ENCODE measurements around the gene LAGE3. TPM values are rescaled to one million over a fixed set of nuclear protein-coding genes. Genes with fewer than 3 reads are reported as not detected.
A peak's percentile ranks its signal among the peaks of the same experiment; 100 is the strongest.

The LAGE3 gene
- total and polyA plus RNA-seq, 2 donors from 2014 or later: 10.0 to 29.0 TPM

DNA sequence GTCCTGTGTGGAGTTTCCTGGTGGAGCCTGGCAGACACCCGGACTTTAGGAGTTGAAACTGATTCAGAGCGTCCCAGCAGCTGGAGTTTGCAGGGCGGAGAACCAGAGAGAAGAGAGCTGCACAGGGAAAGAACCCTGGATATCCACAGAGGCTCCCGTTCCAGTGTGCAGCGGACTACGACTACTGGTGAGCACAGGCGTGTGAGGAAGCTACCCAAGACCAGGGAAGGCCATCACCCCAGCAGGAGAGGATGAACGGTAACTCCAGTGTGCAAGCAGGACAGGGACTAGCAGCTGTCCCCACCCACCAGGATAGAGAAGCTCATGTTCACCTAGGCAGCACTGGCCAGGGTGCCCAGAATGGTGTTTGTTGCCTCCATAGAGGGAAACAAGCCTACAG is 2.3 kb downstream of the LAGE3 start:
- no peaks in the 10 kb centered on the region for H3K27me3 ChIP-seq (ENCODE audit: control insufficient read depth, insufficient read depth, low read length)
- no peaks in the 10 kb centered on the region for H3K36me3 ChIP-seq (ENCODE audit: control insufficient read depth in 2 of 3, insufficient read depth in 3 of 3, low read length in 3 of 3)
- H3K27ac ChIP-seq (ENCODE audit: low read depth in 2 of 2, low read length in 2 of 2): no peak overlapping the region
- peak in 1 of 5 donors; percentile 54 for DNase-seq
- intact Hi-C loops (cut with DNase I): no loop called here
- no peak overlapping the region for H3K9ac ChIP-seq (ENCODE audit: low read length in 3 of 3)
- FAIRE-seq: no peak
- H3K4me3 ChIP-seq (ENCODE audit: low read length in 3 of 3): no peak overlapping the region
- TF ChIP-seq, protein P1, sequence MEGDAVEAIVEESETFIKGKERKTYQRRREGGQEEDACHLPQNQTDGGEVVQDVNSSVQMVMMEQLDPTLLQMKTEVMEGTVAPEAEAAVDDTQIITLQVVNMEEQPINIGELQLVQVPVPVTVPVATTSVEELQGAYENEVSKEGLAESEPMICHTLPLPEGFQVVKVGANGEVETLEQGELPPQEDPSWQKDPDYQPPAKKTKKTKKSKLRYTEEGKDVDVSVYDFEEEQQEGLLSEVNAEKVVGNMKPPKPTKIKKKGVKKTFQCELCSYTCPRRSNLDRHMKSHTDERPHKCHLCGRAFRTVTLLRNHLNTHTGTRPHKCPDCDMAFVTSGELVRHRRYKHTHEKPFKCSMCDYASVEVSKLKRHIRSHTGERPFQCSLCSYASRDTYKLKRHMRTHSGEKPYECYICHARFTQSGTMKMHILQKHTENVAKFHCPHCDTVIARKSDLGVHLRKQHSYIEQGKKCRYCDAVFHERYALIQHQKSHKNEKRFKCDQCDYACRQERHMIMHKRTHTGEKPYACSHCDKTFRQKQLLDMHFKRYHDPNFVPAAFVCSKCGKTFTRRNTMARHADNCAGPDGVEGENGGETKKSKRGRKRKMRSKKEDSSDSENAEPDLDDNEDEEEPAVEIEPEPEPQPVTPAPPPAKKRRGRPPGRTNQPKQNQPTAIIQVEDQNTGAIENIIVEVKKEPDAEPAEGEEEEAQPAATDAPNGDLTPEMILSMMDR (IDR thresholded peaks at IDR 0.05; ENCODE audit: borderline replicate concordance, extremely low read depth, insufficient read depth): no peak
- no peaks in the 10 kb centered on the region for H3K9me3 ChIP-seq (ENCODE audit: control insufficient read depth in 2 of 3, insufficient read depth in 1 of 3, low read length in 3 of 3)
- peaks cover 0 to 4% (median 0%) of the 10 kb centered on the region in 3 donors for H3K4me1 ChIP-seq (ENCODE audit: control insufficient read depth in 2 of 3, insufficient read depth in 2 of 3, low read depth in 1 of 3, low read length in 3 of 3)

GRCh38 chrX:154473683-154474082 is 5.4 kb downstream of the LAGE3 start:
- FAIRE-seq (no peak), DNase-seq (peak in 1 of 5 donors; percentile 16)
- no peak overlapping the region for H3K4me3 ChIP-seq (ENCODE audit: low read length in 3 of 3)
- intact Hi-C loops (cut with DNase I): no loop called here
- TF ChIP-seq, protein P1 (IDR thresholded peaks at IDR 0.05; ENCODE audit: borderline replicate concordance, extremely low read depth, insufficient read depth): no peak
- H3K36me3 ChIP-seq (ENCODE audit: control insufficient read depth in 2 of 3, insufficient read depth in 3 of 3, low read length in 3 of 3): no peaks in the 10 kb centered on the region
- no peak overlapping the region for H3K9ac ChIP-seq (ENCODE audit: low read length in 3 of 3)
- H3K4me1 ChIP-seq (ENCODE audit: control insufficient read depth in 2 of 3, insufficient read depth in 2 of 3, low read depth in 1 of 3, low read length in 3 of 3): peaks cover 0 to 4% (median 0%) of the 10 kb centered on the region in 3 donors
- no peak overlapping the region for H3K27ac ChIP-seq (ENCODE audit: low read depth in 2 of 2, low read length in 2 of 2)
- H3K9me3 ChIP-seq (ENCODE audit: control insufficient read depth in 2 of 3, insufficient read depth in 1 of 3, low read length in 3 of 3): no peaks in the 10 kb centered on the region
- no peaks in the 10 kb centered on the region for H3K27me3 ChIP-seq (ENCODE audit: control insufficient read depth, insufficient read depth, low read length)

DNA sequence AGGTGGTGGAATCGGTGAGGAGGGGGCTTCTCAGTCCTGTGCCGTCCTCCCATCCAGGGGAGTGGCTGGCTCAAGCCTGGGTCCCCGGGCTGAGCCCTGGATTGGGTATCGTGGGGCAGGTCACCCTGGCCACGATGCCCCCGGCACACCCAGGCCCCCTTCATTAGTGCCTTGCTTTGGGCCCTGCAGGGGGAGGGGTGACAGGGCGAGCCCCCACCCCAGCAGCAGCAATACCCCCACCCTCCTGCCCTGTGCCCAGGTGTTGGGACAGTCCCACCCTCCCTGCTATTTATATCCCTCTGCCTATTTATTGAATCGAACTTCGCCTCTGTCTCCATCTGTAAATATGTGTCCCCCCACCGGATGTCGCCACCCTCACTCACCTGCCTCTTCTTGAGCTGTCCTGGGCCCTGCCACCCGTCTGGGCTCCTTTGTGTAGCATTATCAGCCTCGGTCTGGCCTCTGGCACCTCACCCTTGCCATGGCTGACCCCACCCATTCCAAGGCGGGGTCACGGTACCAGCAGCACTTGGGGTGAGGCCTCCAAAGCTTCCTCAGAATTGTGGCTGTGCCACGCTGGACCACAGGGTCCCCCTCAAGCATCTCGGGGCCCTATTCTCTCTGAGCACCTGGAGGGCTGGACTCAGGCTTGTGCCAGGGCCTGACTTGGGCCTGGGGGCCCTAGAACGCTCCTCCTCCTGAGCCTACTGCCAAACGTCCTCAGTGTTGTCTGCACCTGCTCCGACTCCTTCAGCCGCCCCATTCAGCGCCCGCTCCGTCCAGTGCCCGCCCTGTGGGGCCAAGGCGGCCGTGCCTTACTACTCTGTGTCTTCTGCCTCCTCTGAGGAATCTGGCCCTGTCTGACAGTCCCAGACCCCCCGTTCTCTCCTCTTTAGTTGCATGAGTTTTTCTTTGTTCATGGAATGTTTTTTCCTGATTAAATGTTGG is 6.1 kb downstream of the LAGE3 start:
- intact Hi-C loops (cut with DNase I): no loop called here
- Histone ChIP-seq H3K27me3 (ENCODE audit: control insufficient read depth, insufficient read depth, low read length) (no peaks in the 10 kb centered on the region), H3K27ac (ENCODE audit: low read depth in 2 of 2, low read length in 2 of 2) (no peak overlapping the region), H3K4me1 (ENCODE audit: control insufficient read depth in 2 of 3, insufficient read depth in 2 of 3, low read depth in 1 of 3, low read length in 3 of 3) (peaks cover 0 to under 1% (median 0%) of the 10 kb centered on the region in 3 donors), H3K4me3 (ENCODE audit: low read length in 3 of 3) (no peak overlapping the region), H3K9ac (ENCODE audit: low read length in 3 of 3) (no peak overlapping the region), H3K9me3 (ENCODE audit: control insufficient read depth in 2 of 3, insufficient read depth in 1 of 3, low read length in 3 of 3) (no peaks in the 10 kb centered on the region), H3K36me3 (ENCODE audit: control insufficient read depth in 2 of 3, insufficient read depth in 3 of 3, low read length in 3 of 3) (no peaks in the 10 kb centered on the region)
- TF ChIP-seq, protein P1 (IDR thresholded peaks at IDR 0.05; ENCODE audit: borderline replicate concordance, extremely low read depth, insufficient read depth): no peak
- FAIRE-seq (no peak), DNase-seq (peak in 1 of 5 donors; percentile 59)

Measured in kidney (tissue), 14 donors.